ENCODE data around the gene FOLR1.

FOLR1 gene

GRCh38 chr11:72245263-72245816 is 53.4 kb downstream of the FOLR1 start:
- in situ Hi-C loops (cut with MboI; ENCODE audit: low sequenced_read_pairs) = no loop called here

Measured in hTERT RPE-1 (cell line).